HG02623 (cell line): Measurements from ENCODE around the gene IL11.
"Not testable (repeated sequence)": the region's sequence is repeated elsewhere in the genome, so short reads cannot be mapped to it uniquely, and the experiment has no call there.

Experiments
- ATAC-seq: cut with Tn5 transposase; IDR thresholded peaks from one replicate; pipeline ENCODE4 v1.9.1; 2021; ENCODE audit warnings: moderate library complexity; ENCODE audit not compliant: unreplicated experiment

The IL11 gene

GRCh38 chr19:55370305-55370988 lies at the start of gene IL11:
TSS of gene IL11 (minus strand) at chr19:55370463. CDS start at chr19:55370310, 153 bp downstream.
- no peak for ATAC-seq

DNA sequence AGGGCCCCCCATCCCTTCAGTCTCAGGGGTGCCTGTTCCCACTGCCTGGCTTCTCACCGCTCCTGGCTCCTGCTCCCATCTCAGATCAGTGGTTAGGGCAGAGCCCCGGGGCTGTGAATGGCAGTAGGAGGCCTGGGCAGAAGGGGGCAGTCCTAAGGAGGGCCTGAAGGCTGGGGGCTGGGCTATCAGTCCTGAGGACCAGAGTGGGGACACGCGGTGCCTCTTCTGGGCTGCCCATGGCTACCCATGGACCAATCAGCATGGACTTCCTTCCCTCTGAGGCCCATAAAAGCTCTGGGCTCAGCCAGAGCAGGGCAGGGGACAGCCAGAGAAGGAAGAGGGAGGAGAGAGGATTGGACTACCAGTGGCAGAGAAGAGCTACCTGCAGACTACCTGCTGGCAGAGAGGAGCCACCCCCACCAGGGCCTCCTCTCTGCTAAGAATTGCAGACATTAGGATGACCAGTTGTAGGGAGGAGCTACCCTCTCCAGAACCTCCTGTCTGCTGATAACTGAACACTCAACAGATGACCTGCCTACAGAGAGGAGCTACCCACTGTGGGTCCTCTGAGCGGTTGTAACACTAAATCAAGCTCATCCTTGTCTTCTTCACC lies 49.5 kb upstream of the IL11 start:
- no peak for ATAC-seq

GRCh38 chr19:55419103-55419502 lies 48.8 kb upstream of the IL11 start:
- ATAC-seq = no peak

DNA sequence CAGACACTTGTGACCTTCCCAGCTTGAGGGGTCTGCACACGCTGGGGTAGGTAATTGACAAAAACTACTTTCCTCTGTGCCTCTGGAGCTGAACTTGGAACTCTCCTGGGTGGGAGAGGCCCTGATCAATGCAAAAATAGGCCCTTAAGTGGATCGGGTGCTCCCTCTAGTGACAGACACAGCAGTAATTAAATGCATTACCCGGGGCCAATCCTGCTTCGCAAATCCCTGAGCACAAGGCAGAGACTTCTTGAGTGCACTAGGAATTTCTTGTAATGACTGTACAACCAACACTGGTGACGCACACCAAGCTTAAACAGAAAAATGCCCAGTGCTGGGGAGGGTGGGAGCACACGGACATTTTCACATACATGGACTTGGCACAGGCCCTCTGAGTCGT lies 47.9 kb upstream of the IL11 start:
- ATAC-seq = no peak

GRCh38 chr19:55410168-55410567 lies 39.9 kb upstream of the IL11 start:
- ATAC-seq = no peak

GRCh38 chr19:55409179-55409578 lies 38.9 kb upstream of the IL11 start:
- ATAC-seq = not testable (repeated sequence)

DNA sequence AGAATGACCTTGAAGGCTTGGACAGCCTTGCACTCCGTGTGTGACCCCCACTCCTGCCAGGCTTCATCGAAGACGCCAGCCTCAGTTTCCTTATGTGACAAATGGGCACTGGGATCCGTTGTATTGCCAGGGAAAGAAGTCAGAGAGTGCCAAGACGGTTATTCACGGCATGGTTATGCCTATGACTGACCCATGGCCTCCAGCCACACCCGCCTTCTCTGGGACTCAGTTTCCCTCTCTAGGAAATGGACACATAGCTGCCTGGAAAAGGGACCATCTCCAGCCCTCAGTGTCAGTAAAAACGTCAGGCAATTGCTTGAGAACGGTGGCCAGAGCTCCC lies 38.2 kb upstream of the IL11 start:
- no peak for ATAC-seq

DNA sequence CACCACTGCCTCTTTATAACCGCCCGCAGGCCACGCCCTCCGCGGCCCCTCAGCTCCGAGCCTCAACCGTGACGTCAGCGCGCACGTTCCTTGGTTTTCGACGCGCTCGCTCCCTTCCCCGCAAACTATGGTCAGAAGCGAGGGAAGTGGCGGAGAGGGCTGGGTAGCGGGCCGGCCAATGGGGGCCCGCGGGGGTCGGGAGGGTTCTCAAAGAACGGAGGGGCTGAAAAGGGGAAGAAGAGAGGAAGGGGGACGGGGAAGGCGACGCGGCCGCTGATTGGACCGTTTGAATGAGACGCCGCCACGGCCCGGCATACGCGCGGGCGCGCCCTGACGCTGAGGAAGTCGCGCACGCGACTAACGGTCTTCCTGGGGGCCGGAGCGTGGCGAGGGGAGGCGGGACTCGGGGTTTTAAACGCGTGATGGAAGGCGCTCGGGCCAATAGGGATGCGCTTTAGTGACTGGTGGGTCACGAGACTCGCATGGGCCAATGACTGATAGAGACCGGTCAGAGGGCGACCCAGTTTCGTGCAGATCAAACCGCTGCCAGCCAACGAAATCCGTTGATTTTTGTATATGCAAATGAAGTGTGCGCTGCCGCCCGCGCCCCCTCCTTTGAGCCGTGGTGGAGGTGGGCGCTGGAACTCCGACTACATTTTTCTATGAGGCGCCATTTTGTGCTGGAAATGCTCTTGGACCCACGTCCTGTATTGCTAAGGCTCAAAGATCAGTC lies 37.7 kb upstream of the IL11 start:
- ATAC-seq = peak; percentile 86

- ATAC-seq = peak; percentile 58
These were observed 37.2 kb upstream of the IL11 start, which contains the start of gene UBE2S for GRCh38 chr19:55407550-55407799. TSS of gene UBE2S (minus strand) at chr19:55407788. CDS start at chr19:55407589, 199 bp downstream.

GRCh38 chr19:55406826-55407549 lies 36.7 kb upstream of the IL11 start:
- peak; percentile 6 for ATAC-seq

GRCh38 chr19:55406091-55406825 lies 36.0 kb upstream of the IL11 start:
- no peak for ATAC-seq

GRCh38 chr19:55405638-55406037 lies 35.4 kb upstream of the IL11 start:
- ATAC-seq = no peak

GRCh38 chr19:55402509-55402908 lies 32.2 kb upstream of the IL11 start:
- ATAC-seq = no peak

- not testable (repeated sequence) for ATAC-seq
These were observed 31.1 kb upstream of the IL11 start for GRCh38 chr19:55401390-55401789.

- ATAC-seq = no peak
These were observed 30.2 kb upstream of the IL11 start for GRCh38 chr19:55400281-55401087.

- no peak for ATAC-seq
These were observed 28.1 kb upstream of the IL11 start for GRCh38 chr19:55398200-55398925.

DNA sequence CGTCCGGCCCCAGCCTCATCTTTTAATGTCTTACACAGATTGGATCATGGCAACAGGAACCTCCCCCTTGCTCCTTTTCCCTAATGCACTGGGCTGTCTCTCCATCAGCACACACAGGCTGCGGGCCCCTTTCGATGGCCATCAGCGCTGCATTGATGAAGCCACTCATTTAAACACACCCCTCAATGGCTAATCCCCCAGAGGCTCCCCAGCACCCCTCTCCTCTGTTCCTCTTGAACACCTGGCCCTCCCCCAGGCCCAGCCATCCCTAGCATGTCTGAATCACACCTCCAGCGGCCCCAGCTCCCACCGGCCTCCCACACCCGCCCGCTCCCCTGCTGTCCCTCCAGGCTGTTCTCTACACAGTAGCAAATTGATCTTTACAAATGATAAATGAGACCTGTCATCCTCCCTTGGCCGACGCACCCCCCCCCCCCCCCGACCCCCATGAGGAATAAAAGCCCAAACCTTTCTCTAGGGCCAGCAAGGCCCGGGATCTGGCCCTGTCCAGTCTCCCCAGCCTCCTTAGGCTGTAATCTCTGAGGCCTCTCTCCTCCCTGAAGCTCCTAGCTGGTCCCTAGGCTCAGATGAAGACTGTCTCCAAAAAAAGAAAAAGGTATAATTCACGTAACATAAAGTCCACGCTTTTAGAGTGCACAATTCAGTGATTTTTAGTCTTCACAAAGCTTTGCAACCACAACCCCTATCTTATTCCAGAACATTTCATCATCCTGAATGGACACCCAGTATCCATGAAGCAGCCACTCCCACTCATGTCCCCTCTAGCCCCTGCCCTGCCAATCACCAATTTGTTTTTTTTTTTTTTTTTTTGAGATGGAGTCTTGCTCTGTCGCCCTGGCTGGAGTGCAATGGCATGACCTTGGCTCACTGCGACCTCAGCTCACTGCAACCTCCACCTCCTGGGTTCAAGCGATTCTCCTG lies 22.8 kb upstream of the IL11 start:
- ATAC-seq = no peak
